Transverse colon (tissue), 4 donors: Measurements from ENCODE around the gene DUOXA1.

Source experiments
- POLR2AphosphoS5 ChIP-seq, 3 donors: sonication (generic); formaldehyde crosslinking; IDR thresholded peaks; one replicate each; pipeline ENCODE4 v1.6.1; 2016; ENCODE audit warnings: antibody characterized with exemption in 3 of 3
- TF ChIP-seq, protein P1 (sequence below), 5 experiments: fragments of 200-600 bp in 3 of 5; fragments of 450-650 bp in 2 of 5; sonication (generic) in 3 of 5; IDR thresholded peaks; 1 replicate in 2 of 5; 2 replicates in 3 of 5; pipeline ENCODE4 v1.5.1; 2016 to 2017; ENCODE audit warnings: antibody characterized with exemption in 5 of 5, inconsistent platforms in 3 of 5, mild to moderate bottlenecking in 2 of 5, moderate library complexity in 1 of 5

DNA sequence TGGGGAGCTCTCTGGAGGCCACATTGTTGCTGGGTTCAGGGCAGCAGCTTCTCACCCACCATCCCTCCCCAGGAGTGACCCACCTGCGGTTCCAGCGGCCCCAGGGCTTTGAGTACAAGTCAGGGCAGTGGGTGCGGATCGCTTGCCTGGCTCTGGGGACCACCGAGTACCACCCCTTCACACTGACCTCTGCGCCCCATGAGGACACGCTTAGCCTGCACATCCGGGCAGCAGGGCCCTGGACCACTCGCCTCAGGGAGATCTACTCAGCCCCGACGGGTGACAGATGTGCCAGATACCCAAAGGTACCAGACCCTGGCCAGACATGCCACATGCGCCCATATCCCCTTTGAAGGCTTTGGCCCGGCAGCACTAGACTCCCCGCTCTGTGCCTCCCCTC, 32.0 kb upstream of the DUOXA1 start:
- no peak for TF ChIP-seq POLR2AphosphoS5 (IDR thresholded peaks at IDR 0.05)
- TF ChIP-seq, protein P1, sequence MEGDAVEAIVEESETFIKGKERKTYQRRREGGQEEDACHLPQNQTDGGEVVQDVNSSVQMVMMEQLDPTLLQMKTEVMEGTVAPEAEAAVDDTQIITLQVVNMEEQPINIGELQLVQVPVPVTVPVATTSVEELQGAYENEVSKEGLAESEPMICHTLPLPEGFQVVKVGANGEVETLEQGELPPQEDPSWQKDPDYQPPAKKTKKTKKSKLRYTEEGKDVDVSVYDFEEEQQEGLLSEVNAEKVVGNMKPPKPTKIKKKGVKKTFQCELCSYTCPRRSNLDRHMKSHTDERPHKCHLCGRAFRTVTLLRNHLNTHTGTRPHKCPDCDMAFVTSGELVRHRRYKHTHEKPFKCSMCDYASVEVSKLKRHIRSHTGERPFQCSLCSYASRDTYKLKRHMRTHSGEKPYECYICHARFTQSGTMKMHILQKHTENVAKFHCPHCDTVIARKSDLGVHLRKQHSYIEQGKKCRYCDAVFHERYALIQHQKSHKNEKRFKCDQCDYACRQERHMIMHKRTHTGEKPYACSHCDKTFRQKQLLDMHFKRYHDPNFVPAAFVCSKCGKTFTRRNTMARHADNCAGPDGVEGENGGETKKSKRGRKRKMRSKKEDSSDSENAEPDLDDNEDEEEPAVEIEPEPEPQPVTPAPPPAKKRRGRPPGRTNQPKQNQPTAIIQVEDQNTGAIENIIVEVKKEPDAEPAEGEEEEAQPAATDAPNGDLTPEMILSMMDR (IDR thresholded peaks at IDR 0.05) = no peak
